HCT116 (cell line): ENCODE measurements around the gene RTL1. TPM values are rescaled to one million over a fixed set of nuclear protein-coding genes. Genes with fewer than 3 reads are reported as not detected.

Experiments used
- ATAC-seq: fragments of 200-7000 bp; cut with Tn5 transposase; 2 replicates; pipeline ENCODE4 v1.9.1; 2020; ENCODE audit warnings: mild to moderate bottlenecking, moderate library complexity
- BruUV-seq: library from RNA; stranded (reverse); fragments of 400-500 nt; replicated peaks from 2 replicates; lab custom pipeline; 2021; lab: Mats Ljungman, UMichigan
- CTCF ChIA-PET: fragments of 300-600 bp; sonication (Branson Sonifier 250); formaldehyde crosslinking; loops from one replicate; lab custom pipeline; 2021; ENCODE audit warnings: antibody characterized with exemption; lab: Charles Lee
- POLR2A ChIA-PET: fragments of 300-600, 350-600 bp; sonication (Branson Sonifier 250); formaldehyde crosslinking; loops from one replicate; lab custom pipeline; 2021; ENCODE audit warnings: antibody characterized with exemption; lab: Charles Lee
- RAD21 ChIA-PET, 2 experiments: fragments of 300-600 bp; sonication (Branson Sonifier 250); formaldehyde crosslinking; loops; one replicate each; lab custom pipeline; 2023; ENCODE audit warnings: low total read pairs in 2 of 2; ENCODE audit not compliant: uncharacterized antibody in 2 of 2, unreplicated experiment in 2 of 2, low non-redundant PET in 1 of 2; lab: Charles Lee
- DNase-seq: peaks from one replicate; pipeline ENCODE4 v3.0.0-alpha.2; 2010; ENCODE audit warnings: low read depth, low spot score
- H2AFZ ChIP-seq: fragments of 200-600 bp; shearing (Covaris generic), sonication (generic); 2 replicates; pipeline ENCODE4 v1.6.1; 2017; ENCODE audit warnings: low read depth, mixed run types, mixed read lengths, antibody characterized with exemption, low read length; ENCODE audit not compliant: poor library complexity, severe bottlenecking
- H3K27ac ChIP-seq: 2 replicates; pipeline ENCODE4 v1.5.1; 2012; ENCODE audit warnings: low read depth, low read length
- H3K27me3 ChIP-seq: fragments of 200-600 bp; sonication (generic); 2 replicates; pipeline ENCODE4 v1.6.1; 2016; ENCODE audit warnings: mixed run types, low read length, mixed read lengths; ENCODE audit not compliant: insufficient read depth
- H3K36me3 ChIP-seq, 2 experiments: fragments of 200-500 bp in 1 of 2; fragments of 200-600 bp in 1 of 2; sonication (Bioruptor generic) in 1 of 2; sonication (generic) in 1 of 2; 2 replicates each; pipeline versions ENCODE4 v1.5.1 to v1.6.1; 2014 to 2016; ENCODE audit warnings: low read length in 2 of 2, inconsistent platforms in 1 of 2, mixed read lengths in 1 of 2, mixed run types in 1 of 2; ENCODE audit not compliant: insufficient read depth in 2 of 2, control insufficient read depth in 1 of 2
- H3K4me1 ChIP-seq, 2 experiments: fragments of 200-600 bp in 1 of 2; sonication (generic) in 1 of 2; 2 replicates each; pipeline versions ENCODE4 v1.5.1 to v1.6.1; 2012 to 2017; ENCODE audit warnings: low read length in 2 of 2, inconsistent platforms in 1 of 2, mild to moderate bottlenecking in 1 of 2, mixed read lengths in 1 of 2, mixed run types in 1 of 2, moderate library complexity in 1 of 2; ENCODE audit not compliant: insufficient read depth in 2 of 2, control insufficient read depth in 1 of 2
- H3K4me2 ChIP-seq: fragments of 200-600 bp; sonication (generic); 2 replicates; pipeline ENCODE4 v1.6.1; 2017; ENCODE audit warnings: mixed run types, low read length, mixed read lengths
- H3K4me3 ChIP-seq, 2 experiments: fragments of 200-600 bp in 1 of 2; sonication (generic) in 1 of 2; replicated peaks in 1 of 2; 2 replicates each; pipeline ENCODE4 v1.5.1; 2011 to 2016; ENCODE audit warnings: low read length in 2 of 2, control low read depth in 1 of 2, low read depth in 1 of 2, mild to moderate bottlenecking in 1 of 2, mixed read lengths in 1 of 2, mixed run types in 1 of 2
- H3K79me2 ChIP-seq: fragments of 200-600 bp; sonication (generic); 2 replicates; pipeline ENCODE4 v1.6.1; 2017; ENCODE audit warnings: mild to moderate bottlenecking, mixed run types, low read length, moderate library complexity, mixed read lengths; ENCODE audit not compliant: insufficient read depth
- H3K9ac ChIP-seq: fragments of 200-600 bp; sonication (generic); 2 replicates; pipeline ENCODE4 v1.6.1; 2016; ENCODE audit warnings: low read length, mixed read lengths
- H3K9me2 ChIP-seq: fragments of 200-600 bp; sonication (generic), shearing (Covaris generic); 2 replicates; pipeline ENCODE4 v1.6.1; 2017; ENCODE audit warnings: mixed run types, mild to moderate bottlenecking, moderate library complexity; ENCODE audit not compliant: insufficient read depth
- H3K9me3 ChIP-seq, 2 experiments: fragments of 200-500 bp in 1 of 2; fragments of 200-600 bp in 1 of 2; sonication (Bioruptor generic) in 1 of 2; sonication (generic) in 1 of 2; 2 replicates each; pipeline ENCODE4 v1.6.1; 2014 to 2017; ENCODE audit warnings: low read length in 2 of 2, mixed read lengths in 2 of 2, inconsistent platforms in 1 of 2, low read depth in 1 of 2, mild to moderate bottlenecking in 1 of 2, mixed run types in 1 of 2, moderate library complexity in 1 of 2; ENCODE audit not compliant: control insufficient read depth in 1 of 2, insufficient read depth in 1 of 2
- H4K20me1 ChIP-seq: fragments of 200-600 bp; sonication (generic), shearing (Covaris generic); 2 replicates; pipeline ENCODE4 v1.6.1; 2017; ENCODE audit warnings: mixed run types, mild to moderate bottlenecking, moderate library complexity; ENCODE audit not compliant: insufficient read depth
- ATF3 ChIP-seq: IDR thresholded peaks from 2 replicates; pipeline ENCODE4 v1.6.1; 2012
- CBX3 ChIP-seq: IDR thresholded peaks from 2 replicates; pipeline ENCODE4 v1.6.1; 2012; ENCODE audit warnings: low read depth
- ELF1 ChIP-seq: IDR thresholded peaks from 2 replicates; pipeline ENCODE4 v1.6.1; 2012; ENCODE audit warnings: low read depth, borderline replicate concordance
- JUND ChIP-seq: IDR thresholded peaks from 2 replicates; pipeline ENCODE4 v1.6.1; 2012
- MAX ChIP-seq: IDR thresholded peaks from 2 replicates; pipeline ENCODE4 v1.6.1; 2012
- POLR2AphosphoS5 ChIP-seq: IDR thresholded peaks from 2 replicates; pipeline ENCODE4 v1.6.1; 2011; ENCODE audit warnings: mild to moderate bottlenecking, low read depth, low read length, moderate library complexity
- SIN3A ChIP-seq: IDR thresholded peaks from 2 replicates; pipeline ENCODE4 v1.6.1; 2012; ENCODE audit warnings: low read depth
- SP1 ChIP-seq: IDR thresholded peaks from 2 replicates; pipeline ENCODE4 v1.6.1; 2012; ENCODE audit warnings: low read depth
- SRF ChIP-seq: IDR thresholded peaks from 2 replicates; pipeline ENCODE4 v1.6.1; 2012; ENCODE audit warnings: low read depth
- TCF7L2 ChIP-seq: IDR thresholded peaks from 2 replicates; pipeline ENCODE4 v1.7.0; 2011; ENCODE audit warnings: borderline replicate concordance, inconsistent platforms; ENCODE audit not compliant: insufficient read depth, insufficient read length; ENCODE audit errors: extremely low read depth
- ZFX ChIP-seq: fragments of 450-650 bp; IDR thresholded peaks from 2 replicates; pipeline ENCODE4 v1.6.1; 2017
- intact Hi-C: fragments of 100-400 bp; cut with micrococcal nuclease; formaldehyde crosslinking; loops from 2 replicates; pipeline ENCODE4 v1.10.0; 2022
- total RNA-seq: library from RNA; stranded (reverse); gene quantifications from one replicate; pipeline ENCODE4 v1.2.1, GENCODE V29; 2021; ENCODE audit not compliant: unreplicated experiment
- TF ChIP-seq, protein P1 (sequence below): IDR thresholded peaks from 2 replicates; pipeline ENCODE4 v1.6.1; 2012; ENCODE audit warnings: low read depth
- TF ChIP-seq, protein P2 (sequence below): IDR thresholded peaks from 2 replicates; pipeline ENCODE4 v1.6.1; 2011; ENCODE audit warnings: mild to moderate bottlenecking, low read length, moderate library complexity; ENCODE audit not compliant: insufficient replicate concordance; ENCODE audit errors: extremely low read depth

The RTL1 gene
- total RNA-seq, 1 experiment from 2014 or later, result not detected

DNA sequence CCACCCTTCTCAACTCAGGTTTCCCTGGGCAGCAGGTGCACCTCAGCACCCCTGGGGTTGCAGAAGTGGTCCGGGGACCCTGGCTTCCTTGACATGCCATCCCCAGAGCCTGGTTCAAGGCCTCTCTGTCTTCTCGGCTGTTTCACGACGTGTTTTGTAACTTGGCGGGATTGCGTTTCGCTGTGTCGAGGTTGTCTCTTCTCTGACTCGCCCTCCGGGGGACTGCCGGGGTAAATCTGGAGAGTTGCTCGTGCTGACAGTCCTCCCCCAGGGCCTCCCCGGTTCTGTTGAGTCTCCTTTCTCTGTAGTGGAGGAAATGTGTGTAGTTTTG lies 52.0 kb downstream of the RTL1 start:
- RAD21 ChIA-PET, result no interaction called here
- H3K4me2 ChIP-seq, result peak overlapping the region; percentile 20
- H3K27ac ChIP-seq, result no peak overlapping the region
- no peaks in the 10 kb centered on the region for H3K36me3 ChIP-seq
- no peaks in the 10 kb centered on the region for H4K20me1 ChIP-seq
- BruUV-seq, result no TSS peak
- H3K9me2 ChIP-seq, result no peaks in the 10 kb centered on the region
- no peak overlapping the region for H3K9ac ChIP-seq
- H3K27me3 ChIP-seq, result no peaks in the 10 kb centered on the region
- DNase-seq, result no peak
- CTCF ChIA-PET, result interaction anchor here (1.0 to 1.5 kb wide), 6 partner anchors 9 to 813 kb away, joined by 3 to 7 read pairs (median 4); no protein-coding TSS in a partner anchor
- POLR2A ChIA-PET, result no interaction called here
- peaks cover 0 to 17% of the 10 kb centered on the region in 2 experiments; a peak in 3 of 4 replicates for H3K4me1 ChIP-seq
- no peaks in the 10 kb centered on the region for H3K79me2 ChIP-seq
- ATAC-seq, result no peak
- no peak overlapping the region for H3K4me3 ChIP-seq
- no peaks in the 10 kb centered on the region for H3K9me3 ChIP-seq
- TF ChIP-seq TCF7L2, result no peak
- TF ChIP-seq, protein P1, sequence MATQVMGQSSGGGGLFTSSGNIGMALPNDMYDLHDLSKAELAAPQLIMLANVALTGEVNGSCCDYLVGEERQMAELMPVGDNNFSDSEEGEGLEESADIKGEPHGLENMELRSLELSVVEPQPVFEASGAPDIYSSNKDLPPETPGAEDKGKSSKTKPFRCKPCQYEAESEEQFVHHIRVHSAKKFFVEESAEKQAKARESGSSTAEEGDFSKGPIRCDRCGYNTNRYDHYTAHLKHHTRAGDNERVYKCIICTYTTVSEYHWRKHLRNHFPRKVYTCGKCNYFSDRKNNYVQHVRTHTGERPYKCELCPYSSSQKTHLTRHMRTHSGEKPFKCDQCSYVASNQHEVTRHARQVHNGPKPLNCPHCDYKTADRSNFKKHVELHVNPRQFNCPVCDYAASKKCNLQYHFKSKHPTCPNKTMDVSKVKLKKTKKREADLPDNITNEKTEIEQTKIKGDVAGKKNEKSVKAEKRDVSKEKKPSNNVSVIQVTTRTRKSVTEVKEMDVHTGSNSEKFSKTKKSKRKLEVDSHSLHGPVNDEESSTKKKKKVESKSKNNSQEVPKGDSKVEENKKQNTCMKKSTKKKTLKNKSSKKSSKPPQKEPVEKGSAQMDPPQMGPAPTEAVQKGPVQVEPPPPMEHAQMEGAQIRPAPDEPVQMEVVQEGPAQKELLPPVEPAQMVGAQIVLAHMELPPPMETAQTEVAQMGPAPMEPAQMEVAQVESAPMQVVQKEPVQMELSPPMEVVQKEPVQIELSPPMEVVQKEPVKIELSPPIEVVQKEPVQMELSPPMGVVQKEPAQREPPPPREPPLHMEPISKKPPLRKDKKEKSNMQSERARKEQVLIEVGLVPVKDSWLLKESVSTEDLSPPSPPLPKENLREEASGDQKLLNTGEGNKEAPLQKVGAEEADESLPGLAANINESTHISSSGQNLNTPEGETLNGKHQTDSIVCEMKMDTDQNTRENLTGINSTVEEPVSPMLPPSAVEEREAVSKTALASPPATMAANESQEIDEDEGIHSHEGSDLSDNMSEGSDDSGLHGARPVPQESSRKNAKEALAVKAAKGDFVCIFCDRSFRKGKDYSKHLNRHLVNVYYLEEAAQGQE, result no peak
- TF ChIP-seq JUND, result no peak
- TF ChIP-seq, protein P2, sequence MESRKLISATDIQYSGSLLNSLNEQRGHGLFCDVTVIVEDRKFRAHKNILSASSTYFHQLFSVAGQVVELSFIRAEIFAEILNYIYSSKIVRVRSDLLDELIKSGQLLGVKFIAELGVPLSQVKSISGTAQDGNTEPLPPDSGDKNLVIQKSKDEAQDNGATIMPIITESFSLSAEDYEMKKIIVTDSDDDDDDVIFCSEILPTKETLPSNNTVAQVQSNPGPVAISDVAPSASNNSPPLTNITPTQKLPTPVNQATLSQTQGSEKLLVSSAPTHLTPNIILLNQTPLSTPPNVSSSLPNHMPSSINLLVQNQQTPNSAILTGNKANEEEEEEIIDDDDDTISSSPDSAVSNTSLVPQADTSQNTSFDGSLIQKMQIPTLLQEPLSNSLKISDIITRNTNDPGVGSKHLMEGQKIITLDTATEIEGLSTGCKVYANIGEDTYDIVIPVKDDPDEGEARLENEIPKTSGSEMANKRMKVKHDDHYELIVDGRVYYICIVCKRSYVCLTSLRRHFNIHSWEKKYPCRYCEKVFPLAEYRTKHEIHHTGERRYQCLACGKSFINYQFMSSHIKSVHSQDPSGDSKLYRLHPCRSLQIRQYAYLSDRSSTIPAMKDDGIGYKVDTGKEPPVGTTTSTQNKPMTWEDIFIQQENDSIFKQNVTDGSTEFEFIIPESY, result no peak
- no peak for TF ChIP-seq SIN3A
- no peak for TF ChIP-seq ELF1
- no peak for TF ChIP-seq ATF3
- no peak for TF ChIP-seq ZFX
- no peak; the same call in 1 of the 2 replicates for TF ChIP-seq MAX
- no peak for TF ChIP-seq SP1
- TF ChIP-seq POLR2AphosphoS5, result no peak
- no peak for TF ChIP-seq CBX3
- TF ChIP-seq SRF, result no peak
- H2AFZ ChIP-seq, result peak overlapping the region; percentile 37
- intact Hi-C loops, result loop anchor here (1.0 kb wide), 5 partner anchors 50 to 814 kb away; no protein-coding TSS in a partner anchor
